ENCODE data around the gene FAM227A. TPM values are rescaled to one million over a fixed set of nuclear protein-coding genes. Genes with fewer than 3 reads are reported as not detected.

Gene FAM227A
- total and polyA plus RNA-seq, 2 of the 13 experiments (the other 11 are each of a cell fraction or from before 2014, with no cell fraction given), result 1.0 to 1.5 TPM

DNA sequence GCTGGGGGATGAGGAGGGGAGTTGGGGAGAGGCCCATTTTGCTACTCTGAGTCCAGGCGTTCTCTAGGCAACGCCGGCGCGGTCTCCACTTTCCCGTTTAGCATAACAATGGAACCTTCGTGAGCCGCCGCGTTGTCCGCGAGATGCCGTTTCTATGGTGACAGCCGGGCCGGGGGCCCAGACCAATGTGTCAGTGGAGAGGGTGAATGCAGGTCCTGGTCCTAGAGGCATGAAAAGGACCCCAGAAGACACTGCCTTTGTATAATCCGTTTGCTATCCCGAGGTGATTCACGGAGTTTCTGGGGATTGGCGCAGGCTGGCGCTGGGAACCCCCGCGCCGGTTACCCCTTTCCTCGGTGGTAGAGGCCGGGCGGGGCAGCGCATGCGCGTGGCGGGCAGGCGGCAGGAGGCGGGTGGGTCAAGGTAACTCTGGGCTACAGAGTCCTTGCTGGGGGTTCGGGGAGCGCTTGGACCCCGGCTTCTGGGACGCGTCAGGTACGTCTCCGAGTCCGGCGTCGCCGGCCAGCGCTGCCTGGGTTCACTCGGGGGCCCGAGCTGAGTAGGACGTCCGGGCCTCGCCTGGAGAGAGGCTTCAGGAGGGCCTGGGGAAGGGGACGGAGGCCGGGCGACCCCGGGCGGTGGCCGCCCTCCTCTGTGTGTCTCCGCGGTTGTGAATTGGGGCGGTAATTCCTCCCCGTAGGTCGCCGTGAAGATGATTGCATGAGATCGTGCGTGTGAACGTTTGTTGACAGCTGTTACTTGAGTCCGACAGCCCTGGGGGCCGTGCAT lies at the start of gene FAM227A, which contains the start of gene CBY1 (continued):
- TF ChIP-seq, protein P1, sequence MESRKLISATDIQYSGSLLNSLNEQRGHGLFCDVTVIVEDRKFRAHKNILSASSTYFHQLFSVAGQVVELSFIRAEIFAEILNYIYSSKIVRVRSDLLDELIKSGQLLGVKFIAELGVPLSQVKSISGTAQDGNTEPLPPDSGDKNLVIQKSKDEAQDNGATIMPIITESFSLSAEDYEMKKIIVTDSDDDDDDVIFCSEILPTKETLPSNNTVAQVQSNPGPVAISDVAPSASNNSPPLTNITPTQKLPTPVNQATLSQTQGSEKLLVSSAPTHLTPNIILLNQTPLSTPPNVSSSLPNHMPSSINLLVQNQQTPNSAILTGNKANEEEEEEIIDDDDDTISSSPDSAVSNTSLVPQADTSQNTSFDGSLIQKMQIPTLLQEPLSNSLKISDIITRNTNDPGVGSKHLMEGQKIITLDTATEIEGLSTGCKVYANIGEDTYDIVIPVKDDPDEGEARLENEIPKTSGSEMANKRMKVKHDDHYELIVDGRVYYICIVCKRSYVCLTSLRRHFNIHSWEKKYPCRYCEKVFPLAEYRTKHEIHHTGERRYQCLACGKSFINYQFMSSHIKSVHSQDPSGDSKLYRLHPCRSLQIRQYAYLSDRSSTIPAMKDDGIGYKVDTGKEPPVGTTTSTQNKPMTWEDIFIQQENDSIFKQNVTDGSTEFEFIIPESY (CRISPR knock-in tag; IDR thresholded peaks at IDR 0.05), result no peak
- TF ChIP-seq GABPA (IDR thresholded peaks at IDR 0.05; ENCODE audit: low read depth, low read length) (no peak), GABPA (CRISPR knock-in tag; IDR thresholded peaks at IDR 0.05; ENCODE audit: low read depth) (no peak), BORCS8-MEF2B (CRISPR knock-in tag; IDR thresholded peaks at IDR 0.05) (no peak; the same call in 1 of the 2 replicates), ZFY (CRISPR knock-in tag; IDR thresholded peaks at IDR 0.05) (peak; percentile 72), KDM3A (CRISPR knock-in tag; IDR thresholded peaks at IDR 0.05; ENCODE audit: low read depth) (no peak), NONO (IDR thresholded peaks at IDR 0.05) (no peak), NONO (CRISPR knock-in tag; conservative IDR thresholded peaks at IDR 0.05) (peak; percentile 56), KLF16 (CRISPR knock-in tag; IDR thresholded peaks at IDR 0.05) (peak in 1 of 2 experiments; percentile 14; a peak in 1 of 4 replicates), RAD21 (CRISPR knock-in tag; IDR thresholded peaks at IDR 0.05) (no peak; the same call in 1 of the 2 replicates), NFE2L2 (IDR thresholded peaks at IDR 0.05; ENCODE audit: low read length) (no peak), HMGXB3 (CRISPR knock-in tag; IDR thresholded peaks at IDR 0.05; ENCODE audit: borderline replicate concordance) (no peak), YEATS4 (CRISPR knock-in tag; IDR thresholded peaks at IDR 0.05; ENCODE audit: borderline replicate concordance) (0 out of 2 replicates have a peak, but pooled peaks have one; percentile 60), ZNF281 (CRISPR knock-in tag; IDR thresholded peaks at IDR 0.05; ENCODE audit: borderline replicate concordance) (no peak), NFE2 (CRISPR knock-in tag; IDR thresholded peaks at IDR 0.05) (no peak), KDM1A (CRISPR knock-in tag; IDR thresholded peaks at IDR 0.05) (no peak), POLR2AphosphoS5 (IDR thresholded peaks at IDR 0.05; ENCODE audit: low read depth, low read length) (peak; percentile 60), ZNF12 (CRISPR knock-in tag; IDR thresholded peaks at IDR 0.05) (no peak), GFI1 (CRISPR knock-in tag; IDR thresholded peaks at IDR 0.05; ENCODE audit: borderline replicate concordance) (no peak), RNF2 (conservative IDR thresholded peaks at IDR 0.05; ENCODE audit: low read depth) (no peak)
- TF ChIP-seq, protein P2, sequence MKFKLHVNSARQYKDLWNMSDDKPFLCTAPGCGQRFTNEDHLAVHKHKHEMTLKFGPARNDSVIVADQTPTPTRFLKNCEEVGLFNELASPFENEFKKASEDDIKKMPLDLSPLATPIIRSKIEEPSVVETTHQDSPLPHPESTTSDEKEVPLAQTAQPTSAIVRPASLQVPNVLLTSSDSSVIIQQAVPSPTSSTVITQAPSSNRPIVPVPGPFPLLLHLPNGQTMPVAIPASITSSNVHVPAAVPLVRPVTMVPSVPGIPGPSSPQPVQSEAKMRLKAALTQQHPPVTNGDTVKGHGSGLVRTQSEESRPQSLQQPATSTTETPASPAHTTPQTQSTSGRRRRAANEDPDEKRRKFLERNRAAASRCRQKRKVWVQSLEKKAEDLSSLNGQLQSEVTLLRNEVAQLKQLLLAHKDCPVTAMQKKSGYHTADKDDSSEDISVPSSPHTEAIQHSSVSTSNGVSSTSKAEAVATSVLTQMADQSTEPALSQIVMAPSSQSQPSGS (CRISPR knock-in tag; IDR thresholded peaks at IDR 0.05), result no peak

Measured in HepG2 (cell line).